GM10248 (cell line): Measurements from ENCODE around the gene BPHL.
"Not testable (repeated sequence)": the region's sequence is repeated elsewhere in the genome, so short reads cannot be mapped to it uniquely, and the experiment has no call there.

Experiments
- CTCF ChIA-PET: fragments of 300-600 bp; sonication (Branson Sonifier 250); formaldehyde crosslinking; extraction: SDS; loops from one replicate; lab custom pipeline; 2021; ENCODE audit warnings: antibody characterized with exemption; lab: Yijun Ruan, JAX
- POLR2A ChIA-PET: fragments of 350-650 bp; sonication (Branson Sonifier 250); formaldehyde crosslinking; extraction: SDS; loops from one replicate; lab custom pipeline; 2020; ENCODE audit warnings: antibody characterized with exemption; lab: Yijun Ruan, JAX
- DNase-seq: peaks from one replicate; pipeline ENCODE4 v3.0.0; 2012; ENCODE audit errors: extremely low spot score
- CTCF ChIP-seq: IDR thresholded peaks from 2 replicates; pipeline ENCODE4 v1.5.1; 2012; ENCODE audit warnings: mild to moderate bottlenecking, low read depth; ENCODE audit errors: extremely low read depth, missing control alignments, control extremely low read depth

The BPHL gene

GRCh38 chr6:3176562-3177355 lies 58.2 kb downstream of the BPHL start:
- POLR2A ChIA-PET: no interaction called here
- DNase-seq: no peak
- no peak for TF ChIP-seq CTCF
- CTCF ChIA-PET: no interaction called here

GRCh38 chr6:3178666-3179065 lies 60.2 kb downstream of the BPHL start:
- CTCF ChIA-PET: not testable (repeated sequence)

GRCh38 chr6:3179945-3180344 lies 61.4 kb downstream of the BPHL start:
- POLR2A ChIA-PET: not testable (repeated sequence)

More at GRCh38 chr6:3178666-3179065, 60.2 kb downstream of the BPHL start:
- DNase-seq, POLR2A ChIA-PET: not testable (repeated sequence)

GRCh38 chr6:3181105-3181504 lies 62.6 kb downstream of the BPHL start:
- ChIA-PET POLR2A (no interaction called here), CTCF (no interaction called here)
- TF ChIP-seq CTCF: no peak
- no peak for DNase-seq

More at GRCh38 chr6:3179945-3180344, 61.4 kb downstream of the BPHL start:
- DNase-seq, CTCF ChIA-PET: not testable (repeated sequence)

GRCh38 chr6:3183066-3183465 lies 64.6 kb downstream of the BPHL start:
- CTCF ChIA-PET: interaction anchor here (0.7 to 2.4 kb wide), 3 partner anchors 29 to 68 kb away, joined by 3 to 7 read pairs (median 3); no protein-coding TSS in a partner anchor
- POLR2A ChIA-PET: no interaction called here
- DNase-seq: no peak
- TF ChIP-seq CTCF: no peak

- CTCF ChIA-PET: interaction anchor here (0.9 to 3.1 kb wide), 5 partner anchors 22 to 73 kb away, joined by 3 to 17 read pairs (median 9); partner anchors contain the start of gene TUBB2A
- POLR2A ChIA-PET: no interaction called here
- TF ChIP-seq CTCF: no peak
- DNase-seq: no peak
Observed at GRCh38 chr6:3186974-3187382, 68.5 kb downstream of the BPHL start.

GRCh38 chr6:3188262-3188661 lies 69.8 kb downstream of the BPHL start:
- POLR2A ChIA-PET: no interaction called here
- no peak for DNase-seq
- CTCF ChIA-PET: interaction anchor here (1.2 to 3.1 kb wide), 7 partner anchors 12 to 63 kb away, joined by 3 to 17 read pairs (median 8); partner anchors contain the start of gene TUBB2A
- no peak for TF ChIP-seq CTCF

GRCh38 chr6:3189192-3189591 lies 70.7 kb downstream of the BPHL start:
- not testable (repeated sequence) for DNase-seq
- POLR2A ChIA-PET: interaction anchor here (0.6 kb wide), 1 partner anchor 32 kb away, joined by 3 read pairs; the partner anchor contains the start of gene TUBB2A
- CTCF ChIA-PET: interaction anchor here (1.2 to 2.9 kb wide), 6 partner anchors 11 to 49 kb away, joined by 3 to 9 read pairs (median 4); partner anchors contain the start of gene TUBB2A
